NCI-H2196 (cell line): ENCODE measurements around the gene WHRN.

Experiments
- DNase-seq: peaks from one replicate; lab custom pipeline; 2025; ENCODE audit not compliant: unreplicated experiment; lab: John Stamatoyannopoulos, UW

WHRN gene

DNA sequence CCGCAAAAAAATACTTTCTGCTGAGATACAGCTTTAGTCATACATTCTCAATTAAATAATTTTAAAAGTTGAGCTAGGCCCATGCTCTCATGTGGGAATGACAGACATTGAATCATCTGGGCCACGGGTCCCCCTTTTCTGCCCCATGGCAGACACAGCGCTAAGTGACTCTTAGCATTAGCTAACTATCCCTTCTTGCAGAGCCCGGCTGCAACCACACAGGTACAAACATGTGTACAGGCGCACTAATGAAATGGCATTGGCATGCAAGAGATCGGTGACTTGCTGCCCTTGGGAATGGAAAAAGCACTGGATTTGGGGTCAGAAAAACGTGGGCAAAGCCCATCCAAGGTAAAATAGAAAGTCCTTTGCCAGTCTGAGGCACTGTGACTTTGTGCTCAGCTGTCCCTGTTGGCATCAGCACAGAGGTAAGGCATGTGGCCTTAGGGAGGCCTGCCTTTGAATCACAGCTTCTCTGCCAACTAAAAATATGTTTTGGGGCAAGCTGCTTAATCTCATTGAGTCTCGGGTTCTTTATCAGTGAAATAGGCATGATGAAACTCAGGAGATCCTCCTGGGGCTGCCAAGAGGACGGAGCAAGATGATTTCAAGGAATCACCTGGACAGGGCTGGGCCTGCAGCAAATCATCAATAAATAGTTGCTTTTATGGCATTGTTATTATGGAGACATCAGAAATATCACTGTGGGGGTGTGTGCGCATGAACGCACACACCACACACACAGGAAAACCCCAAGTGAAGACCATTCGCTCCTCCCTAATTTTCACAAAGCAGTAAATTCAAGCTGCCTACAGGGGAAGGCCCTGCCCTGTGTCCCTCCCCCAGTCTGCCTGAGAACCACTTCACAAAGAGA, 54.2 kb downstream of the WHRN start:
- DNase-seq: no peak

DNA sequence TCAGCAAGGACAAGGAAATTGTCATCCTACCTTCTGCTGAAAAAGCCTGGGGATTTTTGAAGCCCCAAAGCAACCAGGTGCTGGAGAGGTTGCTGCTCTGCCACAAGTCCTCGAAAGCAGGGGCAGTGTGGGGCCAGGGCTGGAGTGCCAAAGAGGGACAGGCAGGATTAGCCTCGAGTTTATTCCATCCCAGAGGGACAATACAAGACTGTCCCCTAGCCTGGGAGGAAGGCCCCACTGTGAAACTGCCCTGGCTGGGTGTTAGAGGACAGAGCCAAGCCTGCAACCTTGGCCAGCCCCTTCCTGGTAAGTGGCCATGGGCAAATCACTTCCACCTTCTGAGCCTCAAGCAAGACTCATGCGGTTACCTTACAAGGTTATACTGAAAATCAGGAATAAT, 55.1 kb downstream of the WHRN start:
- no peak for DNase-seq

DNA sequence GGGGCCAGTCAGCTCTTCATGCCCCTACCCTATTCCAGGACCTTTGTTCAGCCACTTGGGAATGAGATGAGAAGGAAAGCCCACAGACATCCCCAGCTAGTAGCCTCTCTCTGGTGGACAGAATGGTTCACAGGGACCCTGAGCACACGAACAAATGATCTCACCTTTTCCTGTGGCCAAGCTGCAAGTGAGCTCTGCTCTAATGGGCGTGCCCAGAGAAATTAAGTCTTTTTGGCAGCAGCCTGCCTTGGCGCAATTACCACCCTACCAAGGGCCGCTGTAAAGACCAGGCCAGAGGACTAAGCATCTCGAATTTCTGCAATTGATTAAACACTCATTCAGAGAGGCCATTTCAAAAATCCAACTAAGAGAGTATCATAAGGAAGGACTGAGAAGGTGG, 56.0 kb downstream of the WHRN start:
- DNase-seq: peak; percentile 18

DNA sequence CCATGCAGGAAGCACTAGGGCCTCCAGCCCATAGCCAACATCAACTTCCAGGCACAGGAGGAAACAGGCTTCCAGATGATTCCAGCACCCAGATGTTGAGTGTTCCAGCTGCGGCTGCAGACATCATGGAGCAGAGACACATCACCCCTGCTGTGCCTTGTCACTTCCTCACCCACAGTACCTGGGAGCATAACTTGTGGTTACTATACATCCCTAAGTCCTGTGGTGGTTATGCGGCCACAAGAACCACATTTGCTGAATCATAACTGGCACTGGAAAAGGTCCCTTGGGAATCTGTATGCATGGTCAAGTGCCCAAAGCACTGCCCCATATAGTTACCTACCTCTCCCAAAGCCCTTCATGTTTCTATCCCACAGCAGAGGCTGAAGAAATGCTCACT, 56.6 kb downstream of the WHRN start:
- DNase-seq: no peak

DNA sequence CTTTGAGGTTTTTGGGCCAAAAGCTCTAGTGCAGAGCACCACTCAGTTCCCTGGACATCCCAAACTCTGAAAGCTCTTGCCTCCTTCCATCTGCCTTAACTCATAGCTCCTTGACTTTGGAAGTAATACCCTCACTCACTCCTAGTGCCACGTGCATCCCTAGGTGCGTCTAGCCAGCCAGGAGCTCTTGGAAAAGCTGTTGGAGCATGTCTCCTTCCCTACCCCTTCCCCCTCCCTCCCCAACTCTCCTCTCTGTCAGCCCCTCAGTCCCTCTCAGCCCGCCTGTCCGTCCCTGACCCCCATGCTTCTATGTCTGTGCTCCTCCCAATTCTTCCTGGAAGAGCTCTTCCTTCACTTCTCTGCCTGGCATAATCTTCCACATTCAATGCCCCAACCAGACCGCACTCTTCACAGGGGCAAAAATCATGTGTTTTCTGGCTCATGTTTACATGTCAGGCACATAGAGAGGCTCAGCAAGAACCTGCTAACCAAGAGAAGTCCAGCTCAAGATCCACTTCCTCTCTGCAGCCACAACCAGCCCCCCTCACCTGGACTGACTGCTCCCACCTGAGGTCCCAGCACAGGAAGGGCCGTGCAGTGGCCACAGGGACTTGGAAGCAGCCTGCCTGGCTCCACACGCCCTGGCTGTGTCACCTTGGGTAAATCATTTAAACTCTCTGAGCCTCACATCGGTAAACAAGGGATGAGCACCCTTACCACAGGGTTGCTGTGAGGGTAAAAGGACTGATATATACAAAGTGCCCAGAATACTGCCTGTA, 58.4 kb downstream of the WHRN start:
- DNase-seq: no peak

DNA sequence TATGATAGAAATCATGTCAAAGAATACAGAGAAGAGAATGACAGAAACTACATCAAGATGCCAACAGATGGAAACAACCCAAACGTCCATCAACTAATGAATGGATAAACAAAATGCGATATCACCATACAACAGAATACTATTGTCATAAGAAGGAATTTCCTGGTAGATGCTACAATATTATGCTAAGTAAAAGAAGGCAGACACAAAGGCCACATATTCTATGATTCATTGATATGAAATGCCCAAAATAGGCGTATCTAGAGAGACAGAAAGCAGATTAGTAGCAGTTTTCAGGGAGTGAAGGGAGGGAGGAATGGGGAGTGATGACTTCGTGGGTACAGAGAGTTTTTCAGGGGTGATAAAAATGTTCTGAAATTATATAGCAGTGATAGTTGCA, 59.2 kb downstream of the WHRN start:
- no peak for DNase-seq

DNA sequence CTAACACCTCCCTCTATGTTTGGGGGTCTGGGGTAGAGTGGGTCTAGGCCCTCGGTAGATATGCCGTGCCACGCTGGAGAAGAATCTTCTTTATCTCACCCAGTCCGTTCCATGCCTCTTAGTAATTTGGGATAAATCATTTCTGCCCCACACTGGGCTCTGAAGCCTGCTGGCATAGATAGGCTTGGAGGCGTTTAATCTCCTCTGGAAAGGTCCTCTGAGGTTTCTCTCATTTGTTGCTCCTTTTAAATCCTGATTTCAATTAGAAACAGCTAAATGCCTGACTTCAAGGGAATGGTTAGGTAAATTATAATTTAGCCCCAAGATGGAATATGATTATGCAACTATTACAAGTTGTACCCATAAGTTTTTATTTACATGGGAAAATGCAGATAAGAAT, 59.7 kb downstream of the WHRN start:
- DNase-seq: no peak

DNA sequence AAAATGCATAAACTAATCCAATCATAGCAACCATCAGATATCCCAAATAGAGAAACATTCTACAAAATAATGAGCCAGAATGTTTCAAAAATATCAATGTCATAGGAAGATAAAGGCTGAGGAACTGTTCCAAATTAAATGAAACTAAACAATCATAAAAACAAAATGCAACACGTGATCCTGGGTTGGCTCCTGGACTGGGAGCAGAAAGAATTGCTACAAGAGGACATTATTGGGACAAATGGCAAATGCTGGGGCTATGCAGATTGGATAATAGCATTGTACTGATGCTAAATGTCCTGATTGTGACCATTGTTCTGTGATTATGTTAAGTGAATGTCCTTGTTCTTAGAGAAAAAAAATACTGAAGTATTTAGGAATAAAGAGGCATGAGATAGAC, 63.3 kb downstream of the WHRN start:
- no peak for DNase-seq

DNA sequence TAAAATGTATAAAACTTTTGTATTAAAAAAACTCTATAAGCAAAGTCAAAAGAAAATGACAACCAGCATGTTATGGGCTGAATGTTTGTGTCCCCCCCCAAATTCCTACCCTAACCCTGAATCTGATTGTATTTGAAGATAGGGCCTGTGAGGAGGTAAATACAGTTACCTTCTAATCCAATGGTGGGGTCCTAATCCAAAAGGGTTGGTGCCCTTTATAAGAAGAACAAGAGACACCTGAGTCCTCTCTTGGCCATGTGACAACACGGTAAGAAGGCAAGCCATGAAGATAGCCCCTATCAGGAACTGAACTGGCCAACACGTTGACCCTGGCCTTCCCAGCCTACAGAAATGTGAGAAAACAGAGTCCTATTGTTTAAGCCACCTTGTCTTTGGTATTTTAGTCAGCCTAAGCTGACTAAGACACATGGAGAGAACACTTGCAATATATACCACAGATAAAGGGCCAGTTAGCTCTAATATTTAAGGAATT, 67.8 kb downstream of the WHRN start:
- no peak for DNase-seq

DNA sequence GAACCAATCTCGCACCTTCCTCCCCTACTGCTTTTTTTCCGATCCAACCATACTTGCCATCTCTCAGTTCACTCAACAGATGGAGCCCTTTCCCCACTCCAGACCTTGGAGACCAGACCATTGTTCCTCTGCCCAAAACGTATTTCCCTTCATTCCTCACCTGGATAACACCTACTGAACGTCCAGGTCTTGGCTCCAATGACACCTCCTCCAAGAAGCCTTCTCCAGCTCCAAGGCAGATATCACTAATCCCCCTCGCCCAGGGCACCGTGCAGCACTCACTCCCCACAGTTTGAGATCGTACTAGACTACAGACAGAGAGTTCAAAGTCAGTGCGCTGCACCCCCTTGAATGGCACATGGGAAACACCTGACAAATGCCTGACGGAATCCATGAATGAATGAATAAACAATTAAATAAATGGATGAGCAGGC, 70.4 kb downstream of the WHRN start:
- DNase-seq: peak; percentile 51

DNA sequence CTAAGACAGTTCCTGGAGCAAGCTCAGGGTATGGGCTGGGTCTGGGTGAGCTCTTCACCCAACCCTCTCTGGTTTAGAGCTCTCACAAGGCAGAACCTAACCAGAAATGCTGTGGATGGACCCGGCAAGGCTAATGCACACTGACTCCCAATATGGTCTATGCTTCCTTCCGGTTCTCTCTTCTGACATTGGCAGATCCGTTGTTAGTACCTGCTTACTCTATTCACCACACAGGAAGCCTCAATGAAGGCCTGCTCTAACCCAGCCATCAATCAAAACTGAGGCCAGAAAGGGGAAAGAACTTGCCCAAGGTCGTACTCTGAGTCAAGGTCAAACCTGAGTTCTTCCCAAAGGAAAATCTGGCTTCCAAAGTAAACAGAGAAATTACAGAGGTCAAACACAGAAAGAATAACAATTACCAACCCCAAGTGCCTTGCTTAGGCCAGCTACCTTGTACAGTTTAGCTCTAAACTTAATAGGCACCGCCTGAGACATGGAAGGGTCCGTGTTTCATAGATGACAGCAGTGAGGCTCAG, 71.5 kb downstream of the WHRN start:
- DNase-seq: no peak

DNA sequence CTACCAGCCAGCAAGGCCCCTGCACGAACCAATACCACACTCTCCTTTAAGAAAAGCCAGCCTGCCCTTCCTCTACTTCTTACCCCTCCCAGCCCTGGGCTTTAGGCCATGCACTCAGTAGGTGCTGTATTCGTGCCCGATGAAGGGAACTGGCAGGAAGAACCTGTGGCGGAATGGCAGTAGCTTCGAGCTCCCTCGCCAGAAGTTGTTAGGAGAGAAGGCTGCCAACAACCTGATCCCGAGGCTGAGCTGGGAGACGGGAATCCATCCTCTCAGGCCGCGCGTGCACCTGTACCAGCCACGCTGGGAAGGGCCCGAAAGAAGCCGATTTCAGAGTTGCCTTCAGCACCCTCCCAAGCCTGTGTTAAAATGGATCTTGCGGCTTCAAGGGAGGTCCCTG, 72.2 kb downstream of the WHRN start:
- DNase-seq: no peak

DNA sequence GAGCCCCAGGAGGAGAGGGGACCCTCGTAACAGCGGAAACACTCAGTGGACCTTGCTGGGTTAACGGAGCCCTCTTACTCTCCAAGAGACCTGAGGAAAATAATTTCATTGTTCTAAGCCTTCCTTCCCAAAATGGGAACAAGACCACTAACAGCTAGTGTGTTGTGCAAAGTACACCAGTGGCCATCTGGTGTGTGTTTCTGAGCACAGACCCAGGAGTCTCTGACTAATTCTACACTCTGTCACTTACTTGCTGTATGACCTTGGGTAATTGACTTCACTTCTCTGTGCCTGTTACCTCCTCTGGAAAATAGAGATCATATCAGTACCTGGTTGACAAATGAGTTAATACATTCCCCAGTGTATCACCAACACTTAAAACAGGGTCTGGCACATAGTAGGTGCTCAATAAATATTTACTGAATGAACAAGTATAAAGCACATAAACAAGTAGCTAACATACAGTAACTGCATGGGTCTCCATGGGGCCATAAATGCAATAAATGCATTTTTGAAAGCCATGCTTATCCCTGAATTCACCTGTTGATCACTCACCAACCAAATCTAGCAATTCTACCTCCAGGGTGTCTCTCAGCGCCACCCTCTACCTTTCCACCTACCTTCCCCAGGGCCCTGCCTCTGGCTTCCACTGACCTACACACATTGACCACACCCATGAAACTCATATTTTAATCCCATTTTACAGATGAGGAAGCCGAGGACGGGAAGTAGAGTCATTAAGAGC, 72.8 kb downstream of the WHRN start:
- no peak for DNase-seq

DNA sequence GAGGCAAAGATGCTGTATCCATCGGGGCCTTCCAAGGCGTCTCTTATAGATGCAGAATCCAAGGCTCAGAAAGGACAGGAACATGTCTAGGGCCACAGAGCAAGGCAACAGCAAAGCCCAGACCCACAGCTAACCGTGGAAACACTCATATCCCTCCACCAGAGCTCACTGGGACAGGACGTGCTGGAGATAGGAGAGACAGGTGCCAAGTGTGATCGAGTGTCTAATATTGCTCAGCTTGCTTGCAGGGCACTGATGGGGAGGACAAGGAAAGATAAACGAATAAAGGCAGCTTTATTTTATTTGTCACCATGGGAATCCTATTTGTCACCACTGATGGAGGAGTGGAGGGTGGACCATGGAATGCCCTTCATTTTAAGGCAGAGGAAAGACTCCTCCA, 73.5 kb downstream of the WHRN start:
- DNase-seq: no peak

DNA sequence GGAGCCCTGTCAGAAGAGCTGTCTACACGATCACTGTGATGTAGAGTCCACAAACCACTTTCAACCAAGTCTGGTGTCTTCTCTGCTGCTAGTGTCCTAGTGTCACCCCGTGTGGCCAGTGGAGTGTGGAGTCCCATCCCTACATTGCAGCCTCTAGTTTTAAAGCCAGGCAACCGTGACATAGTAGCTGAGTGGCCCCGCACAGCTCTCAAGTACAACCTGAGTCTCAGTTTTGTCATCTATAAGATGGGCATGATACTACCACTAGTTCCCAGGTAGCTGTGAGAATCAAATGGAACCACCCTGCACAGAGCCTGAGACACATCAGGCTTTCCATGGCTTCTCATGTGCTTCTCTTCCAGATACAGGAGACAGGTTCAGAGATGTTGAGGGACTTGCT, 74.3 kb downstream of the WHRN start:
- DNase-seq: no peak

DNA sequence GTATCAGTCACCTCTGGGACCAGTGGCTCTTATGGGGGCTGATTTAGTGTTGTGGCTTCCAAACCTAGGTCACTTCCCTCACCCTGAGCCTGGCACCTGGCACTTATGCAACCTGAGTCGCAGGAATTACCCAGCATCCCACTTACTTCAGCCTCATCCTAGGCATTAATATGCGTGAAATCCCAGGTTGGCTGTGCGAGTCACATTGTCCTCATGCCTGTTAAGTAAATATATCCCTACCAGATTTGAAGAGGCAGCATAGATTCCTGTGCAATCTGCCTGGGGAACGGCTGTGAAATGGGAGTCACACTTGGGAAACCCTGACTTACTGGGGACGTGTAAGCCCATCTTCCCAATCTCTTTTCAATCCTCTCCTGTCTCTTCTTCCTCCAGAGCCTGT, 74.8 kb downstream of the WHRN start:
- DNase-seq: peak; percentile 16

DNA sequence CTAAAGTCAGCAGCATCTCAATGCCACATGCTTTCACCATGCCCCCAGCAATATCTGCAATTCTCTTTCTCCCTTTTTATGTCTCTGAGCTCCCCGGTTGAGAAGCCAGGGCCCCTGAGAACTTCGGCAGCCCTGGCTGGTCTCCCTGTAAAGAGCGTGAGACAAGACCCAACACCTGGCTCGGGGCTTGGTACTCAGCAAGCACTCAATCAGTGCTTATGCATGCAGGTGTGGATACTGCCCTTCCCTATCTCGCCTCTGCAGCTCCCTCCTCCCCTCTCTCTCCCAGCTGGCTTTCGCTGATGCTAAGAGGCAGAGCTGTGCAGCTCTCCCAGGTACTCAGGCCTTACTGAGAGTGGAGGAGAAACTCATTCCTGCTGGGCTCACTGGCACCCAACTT, 75.8 kb downstream of the WHRN start:
- no peak for DNase-seq

DNA sequence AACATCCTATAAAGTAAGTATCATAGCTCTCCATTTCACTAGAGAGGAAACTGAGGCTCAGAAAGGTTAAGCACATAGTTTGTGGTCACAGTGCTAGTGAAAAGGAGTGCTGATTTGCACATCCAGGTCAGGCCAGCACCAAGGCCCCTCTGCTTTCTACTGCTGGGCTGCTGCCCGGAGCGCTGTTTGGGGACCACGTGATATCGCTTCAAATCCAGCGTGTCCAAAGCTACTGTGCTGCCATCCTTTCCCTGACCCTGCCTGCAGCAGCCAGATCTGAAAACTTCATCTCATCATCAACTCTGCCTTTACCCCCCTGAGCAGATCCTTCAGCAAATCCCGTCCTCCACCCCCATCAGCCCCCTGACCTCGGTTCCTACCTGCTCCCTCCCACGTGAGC, 76.8 kb downstream of the WHRN start:
- DNase-seq: no peak

DNA sequence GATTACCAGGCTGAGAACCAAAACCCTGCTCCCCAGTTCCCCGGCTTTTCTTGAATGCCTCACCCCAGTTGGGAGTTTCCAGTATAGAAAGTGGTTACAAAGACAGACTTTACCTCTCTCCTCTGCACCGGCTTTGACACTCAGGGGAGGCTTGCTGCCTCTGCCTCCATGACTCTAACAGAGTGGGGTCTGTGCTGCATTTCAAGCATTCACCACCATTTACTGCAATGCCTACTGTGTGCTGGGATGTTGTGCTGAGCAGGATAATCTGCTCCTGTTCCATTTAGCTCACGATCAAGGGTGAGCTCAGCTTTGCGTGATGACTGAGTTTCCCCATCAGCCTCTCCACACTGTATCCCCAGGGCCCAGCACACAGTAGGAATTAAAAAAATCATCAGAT, 77.6 kb downstream of the WHRN start:
- no peak for DNase-seq

DNA sequence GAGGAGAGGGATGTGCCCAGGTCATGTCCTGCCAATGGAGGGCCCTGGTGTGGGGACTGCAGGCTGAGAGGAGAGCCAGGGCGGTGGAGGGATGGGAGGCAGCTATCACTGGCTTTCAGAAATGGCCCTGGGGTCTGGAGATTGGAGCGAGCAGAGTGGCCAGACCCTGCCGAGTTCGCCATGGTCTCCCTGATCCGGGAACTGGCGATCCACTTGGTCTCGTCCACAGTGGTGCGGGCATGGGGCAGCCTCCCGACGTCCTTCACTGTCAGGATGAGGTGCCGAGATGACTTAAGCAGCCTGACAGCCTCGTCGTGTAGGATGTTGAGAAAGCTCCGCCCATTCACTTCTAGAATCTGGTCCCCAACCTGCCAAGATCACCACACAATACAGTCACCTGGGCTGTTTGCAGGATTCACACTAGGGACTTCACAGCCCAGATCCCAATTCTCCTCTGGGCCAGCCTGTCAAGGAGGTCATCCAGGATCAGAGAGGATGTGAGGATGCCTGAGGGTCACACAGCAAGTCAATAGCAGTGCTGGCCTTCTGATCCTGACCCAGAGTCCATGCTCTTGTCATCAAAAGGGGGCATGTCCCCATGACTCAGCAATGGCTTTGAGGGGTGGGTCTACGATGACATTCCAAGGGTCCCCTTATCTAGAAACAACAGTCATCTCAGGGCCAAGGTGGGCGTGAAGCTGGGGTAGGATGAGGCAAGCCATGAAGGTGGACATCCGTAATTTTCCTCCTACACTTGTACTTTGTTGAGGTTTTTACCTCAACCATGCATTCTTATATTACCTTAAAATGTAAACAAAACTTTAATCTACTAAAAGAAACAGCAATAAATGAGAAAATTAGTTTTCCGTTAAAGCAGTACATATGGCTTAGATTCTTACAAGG, 79.0 kb downstream of the WHRN start:
- no peak for DNase-seq
